GM08714 (cell line): ENCODE data around the gene WDR88.
"Not testable (repeated sequence)": the region's sequence is repeated elsewhere in the genome, so short reads cannot be mapped to it uniquely, and the experiment has no call there.

Source experiments
- H3K4me3 ChIP-seq: fragments of 200-500 bp; sonication (Bioruptor generic); 2 replicates; pipeline ENCODE4 v1.5.1; 2014; ENCODE audit warnings: mild to moderate bottlenecking, low read length, inconsistent platforms
- ZNF274 ChIP-seq: IDR thresholded peaks from 2 replicates; pipeline ENCODE4 v1.6.1; 2012; ENCODE audit warnings: mild to moderate bottlenecking, low read depth, low read length

WDR88 gene

DNA sequence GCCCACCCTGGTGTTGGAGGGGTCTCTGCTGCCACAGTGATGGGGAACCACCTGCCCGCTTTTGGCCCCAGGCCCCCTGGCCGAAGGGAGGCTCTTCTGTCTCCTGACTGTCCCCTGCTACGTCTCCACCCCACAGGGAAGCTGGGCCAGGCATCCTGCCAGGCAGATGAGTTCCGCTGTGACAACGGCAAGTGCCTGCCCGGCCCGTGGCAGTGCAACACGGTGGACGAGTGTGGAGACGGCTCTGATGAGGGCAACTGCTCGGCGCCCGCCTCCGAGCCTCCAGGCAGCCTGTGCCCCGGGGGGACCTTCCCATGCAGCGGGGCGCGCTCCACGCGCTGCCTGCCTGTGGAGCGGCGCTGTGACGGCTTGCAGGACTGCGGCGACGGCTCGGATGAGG is 73.2 kb downstream of the WDR88 start:
- no peak for TF ChIP-seq ZNF274

GRCh38 chr19:33205531-33206260 is 73.8 kb downstream of the WDR88 start:
- TF ChIP-seq ZNF274: no peak
- H3K4me3 ChIP-seq: no peak overlapping the region

More for the DNA sequence above, 73.2 kb downstream of the WDR88 start:
- no peak overlapping the region for H3K4me3 ChIP-seq

- TF ChIP-seq ZNF274: no peak
- H3K4me3 ChIP-seq: no peak overlapping the region
These were observed 74.5 kb downstream of the WDR88 start for GRCh38 chr19:33206261-33207039.

DNA sequence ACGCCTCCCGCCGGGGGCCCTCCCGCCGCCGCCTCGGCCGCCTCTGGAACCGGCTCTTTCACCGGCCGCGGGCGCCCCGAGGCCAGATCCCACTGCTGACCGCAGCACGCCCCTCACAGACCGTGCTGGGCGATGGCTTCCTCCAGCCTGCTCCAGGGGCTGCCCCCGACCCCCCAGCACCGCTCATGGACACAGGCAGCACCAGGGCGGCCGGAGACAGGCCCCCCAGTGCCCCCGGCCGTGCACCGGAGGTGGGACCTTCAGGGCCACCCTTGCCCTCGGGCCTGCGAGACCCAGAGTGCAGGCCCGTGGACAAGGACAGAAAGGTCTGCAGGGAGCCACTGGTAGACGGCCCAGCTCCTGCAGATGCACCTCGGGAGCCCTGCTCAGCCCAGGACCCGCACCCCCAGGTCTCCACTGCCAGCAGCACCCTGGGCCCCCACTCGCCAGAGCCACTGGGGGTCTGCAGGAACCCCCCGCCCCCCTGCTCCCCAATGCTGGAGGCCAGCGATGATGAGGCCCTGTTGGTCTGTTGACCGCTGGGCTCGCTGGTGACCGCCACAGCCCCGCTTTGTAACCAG is 75.2 kb downstream of the WDR88 start:
- no peak for TF ChIP-seq ZNF274
- H3K4me3 ChIP-seq: no peak overlapping the region

DNA sequence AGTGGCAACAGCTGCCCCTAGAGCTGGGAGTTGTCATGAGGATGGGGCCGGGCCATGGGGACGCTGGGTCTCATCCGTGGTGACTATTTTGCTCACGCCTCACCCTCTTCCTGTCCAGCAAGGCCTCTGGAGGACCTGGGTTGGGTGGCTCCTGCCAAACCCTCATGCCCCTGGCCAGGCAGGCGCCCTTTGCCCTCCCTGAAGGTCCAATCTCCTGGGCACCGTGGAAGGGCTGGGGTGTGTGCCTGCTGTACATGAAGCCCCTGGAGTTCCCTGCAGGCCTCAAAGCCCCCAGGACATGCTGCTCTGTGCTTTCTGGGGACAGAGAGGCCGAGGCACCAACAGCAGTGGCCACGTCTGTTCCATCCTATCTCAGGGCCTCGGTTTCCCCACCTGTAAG is 76.0 kb downstream of the WDR88 start:
- no peak overlapping the region for H3K4me3 ChIP-seq
- no peak for TF ChIP-seq ZNF274

- TF ChIP-seq ZNF274: no peak
- no peak overlapping the region for H3K4me3 ChIP-seq
These were observed 76.5 kb downstream of the WDR88 start for GRCh38 chr19:33208371-33208895.

GRCh38 chr19:33208904-33209849 is 77.3 kb downstream of the WDR88 start:
- no peak for TF ChIP-seq ZNF274
- no peak overlapping the region for H3K4me3 ChIP-seq

DNA sequence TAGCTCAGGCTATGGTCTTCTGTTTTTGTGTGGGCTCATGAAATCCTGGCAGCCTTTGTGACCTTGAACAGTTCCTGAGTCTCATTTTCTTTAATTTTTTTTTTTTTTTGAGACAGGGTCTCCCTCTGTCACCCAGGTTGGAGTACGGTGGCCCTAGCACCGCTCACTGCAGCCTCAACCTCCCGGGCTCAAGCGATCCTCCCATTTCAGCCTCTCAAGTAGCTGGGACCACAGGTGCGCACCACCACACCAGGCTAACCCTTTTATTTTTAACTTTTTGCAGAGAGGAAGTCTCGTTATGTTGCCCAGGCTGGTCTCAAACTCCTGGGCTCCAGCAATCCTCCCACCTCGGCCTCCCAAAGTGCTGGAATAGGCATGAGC is 77.9 kb downstream of the WDR88 start:
- not testable (repeated sequence) for H3K4me3 ChIP-seq

GRCh38 chr19:33210266-33210940 is 78.5 kb downstream of the WDR88 start:
- no peak overlapping the region for H3K4me3 ChIP-seq
- TF ChIP-seq ZNF274: no peak

DNA sequence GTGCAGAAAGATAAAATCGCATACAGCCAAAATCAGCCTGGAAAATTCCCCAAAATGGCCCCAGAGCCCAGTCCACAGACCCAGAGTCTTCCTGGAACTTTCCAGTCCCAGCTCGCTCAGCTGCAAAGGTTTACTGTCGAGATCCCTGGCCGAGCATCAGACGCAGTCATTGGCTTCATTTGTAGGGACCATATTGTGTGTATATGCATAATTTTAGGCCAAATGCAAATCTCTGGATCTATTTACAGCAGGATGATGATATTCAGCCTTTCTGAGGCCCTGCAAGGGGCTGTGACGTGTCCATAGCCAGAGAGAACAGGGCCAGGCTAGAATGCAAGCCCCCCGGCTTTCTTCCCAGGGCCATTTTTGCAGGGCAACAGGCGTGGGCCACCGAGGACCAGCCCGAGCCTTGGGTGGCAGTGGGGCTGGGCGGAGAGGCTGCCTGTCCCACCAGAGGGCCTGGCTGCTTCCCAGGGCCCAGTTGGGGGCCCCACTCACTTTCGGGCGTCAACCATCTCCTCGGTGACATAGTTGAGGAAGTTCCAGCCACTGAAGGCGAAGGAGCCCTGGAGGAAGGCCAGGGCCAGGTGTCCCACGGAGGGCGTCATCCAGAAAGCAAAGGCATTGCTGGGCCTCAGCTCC is 80.0 kb downstream of the WDR88 start:
- no peak overlapping the region for H3K4me3 ChIP-seq
- no peak for TF ChIP-seq ZNF274

DNA sequence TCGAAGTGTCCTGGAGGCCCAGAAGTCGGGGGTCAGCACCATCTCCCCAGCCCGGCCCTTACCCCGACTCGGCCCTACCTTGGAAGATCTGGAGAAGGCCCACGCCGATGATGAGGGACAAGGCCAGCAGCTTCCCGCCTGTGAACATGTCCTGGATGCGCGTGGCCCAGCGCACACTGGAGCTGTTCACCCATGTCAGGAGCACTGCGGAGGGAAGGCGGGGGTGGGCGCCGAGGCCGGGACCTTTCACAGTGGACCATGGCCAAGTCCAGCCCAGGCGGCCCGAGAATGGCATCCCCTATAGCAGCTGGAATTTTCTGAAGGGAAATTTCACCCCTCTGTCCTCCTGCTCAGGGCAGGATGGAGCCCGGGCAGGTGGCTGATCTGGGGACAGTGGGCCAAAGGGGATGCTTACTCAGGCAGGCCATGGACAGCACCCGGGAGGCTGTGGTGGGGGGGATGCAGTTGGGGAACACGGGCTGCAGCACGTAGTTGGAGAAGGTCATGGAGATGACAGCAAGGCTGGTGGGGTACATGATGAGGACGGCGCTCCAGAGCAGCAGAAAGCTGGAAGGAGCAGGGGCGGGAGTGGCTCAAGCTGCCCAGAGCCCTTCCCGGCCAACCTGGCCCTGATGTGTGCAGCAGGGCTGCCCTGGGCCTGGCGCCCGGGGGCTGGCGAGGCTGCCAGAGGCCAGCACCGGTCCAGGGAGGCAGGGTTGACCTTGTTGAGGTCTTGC is 80.7 kb downstream of the WDR88 start:
- no peak for TF ChIP-seq ZNF274
- no peak overlapping the region for H3K4me3 ChIP-seq

GRCh38 chr19:33214596-33214995 is 82.7 kb downstream of the WDR88 start:
- H3K4me3 ChIP-seq: no peak overlapping the region
- no peak for TF ChIP-seq ZNF274
